ENCODE results near the gene VASN.
"Not testable (repeated sequence)": the region's sequence is repeated elsewhere in the genome, so short reads cannot be mapped to it uniquely, and the experiment has no call there.

The VASN gene

DNA sequence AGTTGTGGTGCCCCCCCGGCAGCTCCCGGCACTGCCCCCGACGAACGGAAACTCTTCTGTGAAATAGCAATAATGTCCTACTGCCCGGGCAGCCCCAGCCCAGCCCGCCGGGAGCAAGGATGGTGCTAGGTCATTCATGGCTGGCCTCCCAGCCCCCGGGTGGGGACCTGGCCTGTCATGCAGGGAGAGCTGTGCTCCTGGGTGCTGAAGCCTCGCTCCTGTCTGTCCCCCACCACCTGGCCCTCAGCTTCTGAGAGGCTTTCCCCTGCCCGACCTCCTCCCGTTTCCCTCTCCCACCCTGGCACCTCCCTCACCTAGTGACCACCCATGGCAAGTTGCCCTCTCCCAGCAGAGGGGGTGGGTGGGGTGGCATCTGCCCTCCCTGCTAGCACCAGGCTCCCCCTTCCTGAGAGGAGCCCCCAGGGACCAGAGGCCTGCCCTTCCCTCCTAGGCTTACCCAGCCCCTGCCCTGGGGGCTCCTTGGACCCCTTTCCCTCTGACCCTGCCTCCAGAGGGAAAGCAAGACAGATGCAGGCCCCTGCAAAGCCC, 34.0 kb upstream of the VASN start:
- no peak for DNase-seq

DNA sequence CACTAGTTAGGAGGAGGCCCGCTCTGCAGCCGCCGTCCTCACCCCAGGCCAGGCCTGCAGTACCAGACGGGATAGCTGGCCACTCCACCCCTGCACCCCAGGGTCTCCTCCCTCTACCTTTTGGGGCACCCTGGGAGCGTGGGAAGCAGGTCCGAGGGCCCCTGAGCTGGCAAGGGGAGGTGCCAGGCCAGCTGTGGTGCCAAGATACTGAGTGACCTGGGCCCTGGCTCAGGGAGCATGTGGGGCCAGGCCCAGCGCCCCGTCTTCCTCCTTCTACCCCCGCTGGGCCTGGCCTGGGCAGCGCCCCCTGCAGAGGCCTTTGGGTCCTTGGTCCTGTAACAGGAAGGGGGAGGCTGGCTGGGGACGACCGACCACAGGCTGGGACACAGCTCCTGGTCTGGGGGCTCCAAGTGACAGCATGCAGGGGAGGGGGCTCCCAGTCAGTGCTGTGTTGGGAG, 33.5 kb upstream of the VASN start:
- DNase-seq, result no peak

DNA sequence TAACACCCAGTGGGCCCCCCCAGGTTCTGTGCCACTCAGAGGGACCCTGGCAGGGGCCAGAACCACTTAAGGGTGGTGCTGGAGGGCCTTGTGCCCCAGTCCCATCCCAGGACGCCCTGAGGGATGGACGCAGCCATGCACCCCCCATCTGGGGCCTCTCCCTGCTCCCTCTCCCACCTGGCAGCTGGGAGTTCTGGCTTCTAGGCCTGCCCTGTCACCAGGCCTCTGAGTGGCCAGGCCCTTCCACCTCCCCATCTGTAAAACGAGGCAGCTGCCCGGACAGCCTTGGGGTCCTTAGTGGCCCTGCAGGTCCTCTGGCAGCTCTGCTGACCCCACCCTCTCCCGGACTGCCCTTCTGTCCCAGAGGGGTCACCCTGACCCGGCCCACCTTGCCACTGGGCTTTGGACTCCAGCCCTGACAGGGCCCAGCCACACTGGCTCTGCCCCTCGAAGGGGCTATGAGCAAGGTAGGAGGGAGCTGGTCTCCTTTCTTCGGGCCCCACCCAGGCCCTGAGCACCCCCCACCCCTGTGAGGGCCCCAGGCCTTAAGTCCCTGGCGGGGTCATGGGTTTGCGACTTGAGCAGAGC, 32.8 kb upstream of the VASN start:
- DNase-seq, result no peak

DNA sequence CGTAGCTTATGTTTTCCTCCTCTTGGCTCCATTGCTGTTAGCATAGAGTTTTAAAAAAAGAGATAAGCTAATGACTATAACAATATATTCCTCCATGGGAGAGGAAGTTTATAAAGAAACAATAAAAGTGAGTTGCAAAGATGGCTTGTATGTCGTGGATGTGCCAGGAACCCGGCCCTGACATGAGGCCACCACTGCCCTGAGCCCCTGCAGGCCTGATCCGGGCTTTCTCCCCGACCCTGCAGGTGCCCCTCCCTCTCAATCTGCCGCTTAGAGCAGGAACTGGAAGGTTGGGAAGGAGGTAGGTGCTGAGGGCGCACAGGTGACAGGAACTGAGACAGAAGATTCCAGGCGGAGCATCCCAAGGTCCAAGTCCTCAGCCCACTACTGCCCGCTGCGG, 32.2 kb upstream of the VASN start:
- DNase-seq, result no peak

DNA sequence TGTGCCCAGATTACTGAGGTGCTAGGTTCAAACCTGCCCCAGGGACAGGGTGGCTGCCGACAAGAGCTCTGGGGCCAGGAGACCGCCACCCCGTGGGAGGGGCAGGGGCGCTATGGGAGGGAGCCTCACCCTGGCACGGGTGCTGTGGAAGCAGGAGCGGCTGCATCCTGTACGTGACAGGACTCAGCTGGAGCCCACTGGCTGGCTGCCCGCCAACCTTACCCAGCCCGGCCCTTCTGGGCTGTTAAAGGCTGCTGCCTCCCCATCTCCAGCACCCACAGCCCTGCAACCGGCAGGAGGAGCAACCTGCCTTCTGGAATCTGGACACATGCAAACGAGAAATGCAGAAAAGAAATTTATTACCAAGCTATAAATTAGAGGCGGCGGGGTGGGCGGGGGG, 31.7 kb upstream of the VASN start:
- no peak for DNase-seq

DNA sequence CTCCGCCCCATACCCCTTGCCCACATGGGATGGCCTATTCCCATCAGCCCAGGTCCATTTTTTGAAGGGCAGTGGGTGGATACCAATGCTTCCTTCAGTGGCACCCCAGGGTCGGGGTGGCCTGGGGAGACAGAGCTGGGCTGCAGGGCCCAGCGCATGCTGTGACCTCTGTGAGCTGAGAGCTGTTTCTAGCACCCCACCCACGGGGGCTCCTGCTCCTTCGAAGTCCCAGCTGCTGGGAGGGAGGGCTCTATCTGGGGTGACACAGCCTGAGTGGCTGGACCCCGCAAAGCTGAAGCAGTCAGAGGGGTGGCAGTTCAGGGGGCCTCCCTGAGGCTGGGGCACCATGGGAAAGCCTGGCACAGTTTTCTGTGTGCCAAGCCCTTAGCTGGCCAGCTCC, 31.2 kb upstream of the VASN start:
- DNase-seq, result no peak

- DNase-seq, result no peak
Measured at GRCh38 chr16:4341250-4341649, 30.4 kb upstream of the VASN start.

GRCh38 chr16:4342866-4343744, 28.5 kb upstream of the VASN start:
- no peak for DNase-seq

- DNase-seq, result not testable (repeated sequence)
Measured at GRCh38 chr16:4344300-4344982, 27.2 kb upstream of the VASN start.

DNA sequence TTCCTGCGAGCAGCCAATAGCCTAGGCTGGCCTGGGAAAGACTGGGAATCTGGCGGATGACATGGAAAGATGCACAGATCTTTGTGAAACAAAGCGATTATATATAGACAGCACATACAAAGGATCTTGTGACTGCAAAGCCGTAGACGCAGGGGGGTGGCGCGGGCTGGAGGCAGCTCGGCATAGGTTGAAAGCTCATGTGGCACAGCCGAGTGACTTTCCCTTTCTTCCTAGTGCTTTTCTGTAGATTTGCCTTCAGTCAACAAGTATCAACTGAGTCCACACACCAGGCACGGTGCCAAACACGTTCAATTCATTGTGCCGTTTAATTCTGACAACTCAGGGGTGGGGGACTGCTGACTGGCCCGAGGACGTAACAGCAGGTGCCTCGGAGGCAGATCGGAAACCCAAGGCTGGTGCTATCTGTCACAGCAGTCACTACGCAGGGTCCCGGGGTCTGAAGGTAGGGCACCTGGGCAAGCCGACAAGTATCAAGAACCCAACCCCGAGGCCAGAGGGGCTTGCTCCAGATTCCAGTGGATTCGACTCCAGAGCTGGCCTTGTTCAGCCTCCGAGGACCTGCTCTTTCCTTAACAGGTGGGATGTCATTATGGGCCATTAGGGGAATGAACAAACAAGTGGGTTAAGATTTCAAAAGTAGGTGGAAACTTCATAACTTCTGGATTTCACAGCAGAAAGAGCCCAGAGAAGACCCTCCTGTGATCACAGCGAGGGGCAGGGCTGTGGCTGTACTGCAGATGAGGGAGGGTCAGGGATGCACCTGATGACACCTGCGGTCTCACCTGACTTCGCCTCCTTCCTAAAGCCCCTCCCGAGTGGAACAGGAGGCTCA, 26.4 kb upstream of the VASN start:
- DNase-seq, result no peak

DNA sequence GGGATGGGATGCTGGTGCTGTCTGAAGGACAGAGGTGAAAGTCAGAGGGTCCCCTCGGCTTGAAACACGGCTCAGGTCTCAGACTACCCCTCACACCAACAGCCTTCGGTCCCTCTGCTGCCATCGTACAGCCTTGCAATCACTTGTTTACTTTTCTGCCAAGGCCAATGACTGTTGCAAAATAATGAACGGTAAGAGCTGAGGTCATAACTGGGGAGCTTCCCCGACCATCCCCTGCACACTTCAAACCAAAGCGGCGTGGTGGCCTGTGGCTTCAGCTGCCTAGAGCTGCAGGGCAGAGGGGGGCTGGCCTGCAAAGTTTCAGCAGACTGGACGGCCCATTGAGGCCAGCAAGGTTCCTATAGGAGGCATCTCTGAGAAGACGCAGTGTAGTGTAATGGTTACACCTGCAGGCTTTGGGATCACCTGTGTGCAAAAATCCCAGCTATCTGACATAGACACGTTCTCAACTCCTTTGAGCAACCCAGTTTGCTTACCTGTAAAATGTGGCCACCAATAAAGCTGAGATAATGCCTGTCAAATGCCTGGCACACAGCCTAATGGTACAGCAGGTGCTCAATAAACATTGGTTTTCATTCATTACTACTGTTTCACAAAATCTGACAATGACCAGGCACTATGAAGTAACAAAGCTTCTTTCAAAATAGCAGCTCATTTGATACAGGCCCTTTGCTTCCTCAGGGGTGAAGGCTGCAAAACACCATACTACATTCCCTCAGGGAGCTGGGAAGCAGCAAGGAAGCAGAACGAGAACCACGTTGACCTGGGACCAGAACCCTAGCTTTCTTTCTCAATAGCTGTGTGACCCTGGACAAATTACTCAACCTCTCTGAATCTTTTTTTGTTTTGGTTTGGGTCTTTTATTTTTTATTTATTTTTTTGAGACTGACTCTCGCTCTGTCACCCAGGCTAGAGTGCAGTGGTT, 25.5 kb upstream of the VASN start:
- DNase-seq, result no peak

- no peak for DNase-seq
Measured at GRCh38 chr16:4347010-4347409, 24.6 kb upstream of the VASN start.

GRCh38 chr16:4347765-4348509, 23.7 kb upstream of the VASN start:
- no peak for DNase-seq

GRCh38 chr16:4349332-4349731, 22.3 kb upstream of the VASN start:
- no peak for DNase-seq

GRCh38 chr16:4350365-4350786, 21.3 kb upstream of the VASN start:
- no peak for DNase-seq

DNA sequence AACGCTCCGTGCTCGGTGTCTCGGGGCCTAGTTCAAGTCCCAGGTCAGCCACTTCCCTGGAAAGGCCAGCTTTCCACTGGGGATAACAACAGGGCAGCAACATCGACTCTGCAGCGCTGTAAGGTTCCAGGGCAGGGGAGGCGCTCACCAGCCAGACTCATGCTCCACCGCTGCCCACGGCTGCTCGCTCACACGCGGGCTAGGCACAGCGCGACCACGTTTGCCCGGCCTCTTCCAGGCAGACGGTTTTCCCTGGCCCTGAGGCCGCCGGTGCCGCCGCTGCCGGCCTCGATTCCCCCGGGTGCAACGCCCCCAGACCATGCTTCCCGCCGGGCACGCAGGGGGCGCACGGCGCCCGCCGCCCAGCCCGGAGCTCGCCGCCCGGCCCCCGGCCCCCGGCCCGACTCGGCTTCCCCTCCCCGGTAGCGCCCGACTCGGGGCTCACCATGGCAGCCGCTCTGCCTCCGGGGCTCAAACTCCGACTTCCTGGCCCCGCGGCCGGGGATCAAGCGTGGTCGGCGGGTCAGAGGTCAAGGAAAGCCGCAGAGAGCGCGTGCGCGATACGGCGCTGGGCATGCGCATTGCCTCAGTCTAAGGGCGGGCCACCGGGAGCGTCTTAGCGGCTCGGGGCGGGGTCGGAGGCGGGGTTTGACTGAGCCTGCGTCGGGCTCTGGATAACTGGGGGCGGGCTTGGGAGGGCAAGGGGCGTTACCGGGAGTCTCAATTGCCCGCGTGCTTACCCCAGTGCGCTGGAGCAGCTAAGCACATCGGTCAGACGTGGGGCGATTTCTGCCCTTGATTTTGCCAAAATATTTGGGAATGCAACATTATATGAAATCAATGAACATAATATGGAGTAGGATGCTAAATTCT, 20.6 kb upstream of the VASN start, which contains the start of gene PAM16:
PAM16 (minus strand) TSS at position 535 of the 873 bp plus-strand sequence; CDS start at position 448, 87 bp downstream.
- DNase-seq, result peak; percentile 93

DNA sequence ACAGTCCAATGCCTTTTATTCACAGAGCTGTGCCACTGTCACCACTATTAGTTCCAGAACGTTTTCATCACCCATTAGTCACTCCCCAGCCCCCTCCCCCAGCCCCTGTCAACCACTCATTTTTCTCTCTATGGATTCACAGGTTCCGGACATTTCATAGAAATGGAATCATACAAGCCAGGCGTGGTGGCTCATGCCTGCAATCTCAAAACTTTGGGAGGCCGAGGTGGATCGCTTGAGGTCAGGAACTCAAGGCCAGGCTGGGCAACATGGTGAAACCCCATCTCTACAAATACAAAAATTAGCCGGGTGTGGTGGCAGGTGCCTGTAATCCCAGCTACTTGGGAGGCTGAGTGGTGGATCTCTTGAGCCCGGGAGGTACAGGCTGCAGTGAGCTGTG, 19.8 kb upstream of the VASN start:
- no peak for DNase-seq

DNA sequence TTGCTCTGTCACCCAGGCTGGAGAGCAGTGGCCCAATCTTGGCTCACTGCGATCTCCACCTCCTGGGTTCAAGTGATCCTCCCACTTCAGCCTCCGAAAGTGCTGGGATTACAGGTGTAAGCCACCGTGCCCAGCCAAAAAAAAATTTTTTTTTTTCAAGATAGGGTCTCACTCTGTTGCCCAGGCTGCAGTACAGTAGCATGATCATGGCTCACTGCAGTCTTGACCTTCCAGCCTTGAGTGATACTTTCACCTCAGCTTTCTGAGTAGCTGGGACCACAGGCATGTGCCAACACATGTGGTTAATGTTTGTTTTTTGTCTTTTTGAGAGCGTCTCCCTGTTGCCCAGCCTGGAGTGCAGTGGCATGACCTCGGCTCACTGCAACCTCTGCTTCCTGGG, 18.8 kb upstream of the VASN start:
- DNase-seq, result no peak

- DNase-seq, result no peak
Measured at GRCh38 chr16:4353675-4354074, 18.0 kb upstream of the VASN start.

Measured in GDM1 (cell line).